Body of pancreas (tissue), 4 donors: ENCODE measurements around the gene STOML1. TPM values are rescaled to one million over a fixed set of nuclear protein-coding genes. Genes with fewer than 3 reads are reported as not detected.

Source experiments
- ATAC-seq: fragments of 150-250 bp; one replicate; pipeline ENCODE4 v1.9.1; 2016
- DNase-seq, 4 donors: peaks; one replicate each; pipeline ENCODE4 v3.0.0-alpha.2; 2019
- H3K27ac ChIP-seq, 4 donors: fragments of 200-600 bp; sonication (generic); 1 replicate in 3 of 4; 2 replicates in 1 of 4; pipeline versions ENCODE4 v1.5.1 to v1.6.1; 2016 to 2019; ENCODE audit warnings: mild to moderate bottlenecking in 1 of 4, mixed read lengths in 1 of 4, moderate library complexity in 1 of 4
- H3K27me3 ChIP-seq, 2 donors: fragments of 200-600 bp; sonication (generic); one replicate each; pipeline ENCODE4 v1.6.0; 2016; ENCODE audit warnings: mild to moderate bottlenecking in 1 of 2
- H3K36me3 ChIP-seq, 2 donors: fragments of 200-600 bp; sonication (generic); replicated peaks in 1 of 2; 2 replicates each; pipeline ENCODE4 v1.5.1; 2016; ENCODE audit warnings: low read depth in 2 of 2; ENCODE audit not compliant: insufficient read depth in 1 of 2
- H3K4me1 ChIP-seq: fragments of 200-600 bp; sonication (generic); one replicate; pipeline ENCODE4 v1.6.0; 2016
- H3K4me3 ChIP-seq, 2 donors: fragments of 200-600 bp; sonication (generic); 1 replicate in 1 of 2; 2 replicates in 1 of 2; pipeline ENCODE4 v1.5.1; 2016 to 2019
- H3K9me3 ChIP-seq, 3 donors: fragments of 200-600 bp; sonication (generic); 1 replicate in 2 of 3; 2 replicates in 1 of 3; pipeline ENCODE4 v1.5.1; 2016
- POLR2A ChIP-seq, 3 donors: fragments of 450-650 bp; IDR thresholded peaks; one replicate each; pipeline ENCODE4 v1.6.1; 2016; ENCODE audit warnings: antibody characterized with exemption in 3 of 3, mild to moderate bottlenecking in 2 of 3
- WGBS, 2 donors: methylation state at CpG; one replicate each; pipeline ENCODE4 v1.1.5; 2017; 5-methylcytosine and 5-hydroxymethylcytosine counted together
- intact Hi-C: fragments of 100-400 bp; cut with DNase I; formaldehyde crosslinking; loops from one replicate; pipeline ENCODE4 v1.15.1; 2023
- total RNA-seq, 2 donors: library from RNA; depleted of rRNA; stranded (reverse); fragments of >200 nt; gene quantifications; one replicate each; pipeline ENCODE4 v1.1.0, GENCODE V29; 2016
- TF ChIP-seq, protein P1 (sequence below), 7 experiments: fragments of 450-650 bp in 4 of 7; fragments of 200-600 bp in 3 of 7; sonication (generic) in 3 of 7; IDR thresholded peaks; one replicate each; pipeline ENCODE4 v1.5.1; 2016 to 2019; ENCODE audit warnings: antibody characterized with exemption in 7 of 7

STOML1 gene
- total RNA-seq, 2 donors from 2014 or later, result 6.0 to 10.2 TPM

- H3K9me3 ChIP-seq, result no peaks in the 10 kb centered on the region
- no peaks in the 10 kb centered on the region for H3K27me3 ChIP-seq
- intact Hi-C loops, result no loop called here
- H3K4me1 ChIP-seq, result no peaks in the 10 kb centered on the region
- ATAC-seq, result peak; percentile 26
- WGBS, 2 donors, result 74 to 88% methylated on average over 9 of the region's 9 CpGs
- H3K4me3 ChIP-seq, result no peak overlapping the region
- DNase-seq, result no peak
- peak overlapping the region in 1 of 4 donors; percentile 56 for H3K27ac ChIP-seq
- TF ChIP-seq POLR2A (IDR thresholded peaks at IDR 0.05), result no peak
- TF ChIP-seq, protein P1, sequence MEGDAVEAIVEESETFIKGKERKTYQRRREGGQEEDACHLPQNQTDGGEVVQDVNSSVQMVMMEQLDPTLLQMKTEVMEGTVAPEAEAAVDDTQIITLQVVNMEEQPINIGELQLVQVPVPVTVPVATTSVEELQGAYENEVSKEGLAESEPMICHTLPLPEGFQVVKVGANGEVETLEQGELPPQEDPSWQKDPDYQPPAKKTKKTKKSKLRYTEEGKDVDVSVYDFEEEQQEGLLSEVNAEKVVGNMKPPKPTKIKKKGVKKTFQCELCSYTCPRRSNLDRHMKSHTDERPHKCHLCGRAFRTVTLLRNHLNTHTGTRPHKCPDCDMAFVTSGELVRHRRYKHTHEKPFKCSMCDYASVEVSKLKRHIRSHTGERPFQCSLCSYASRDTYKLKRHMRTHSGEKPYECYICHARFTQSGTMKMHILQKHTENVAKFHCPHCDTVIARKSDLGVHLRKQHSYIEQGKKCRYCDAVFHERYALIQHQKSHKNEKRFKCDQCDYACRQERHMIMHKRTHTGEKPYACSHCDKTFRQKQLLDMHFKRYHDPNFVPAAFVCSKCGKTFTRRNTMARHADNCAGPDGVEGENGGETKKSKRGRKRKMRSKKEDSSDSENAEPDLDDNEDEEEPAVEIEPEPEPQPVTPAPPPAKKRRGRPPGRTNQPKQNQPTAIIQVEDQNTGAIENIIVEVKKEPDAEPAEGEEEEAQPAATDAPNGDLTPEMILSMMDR (IDR thresholded peaks at IDR 0.05), result no peak
- peaks cover 0 to 9% of the 10 kb centered on the region in 2 donors for H3K36me3 ChIP-seq
These were observed 46.9 kb upstream of the STOML1 start for GRCh38 chr15:74038707-74039655.

- intact Hi-C loops, result no loop called here
- 83% methylated on average over 21 of the region's 21 CpGs for WGBS, 2 donors
- ATAC-seq, result no peak
- Histone ChIP-seq H3K36me3 (peaks cover 0 to 11% of the 10 kb centered on the region in 2 donors), H3K4me1 (no peaks in the 10 kb centered on the region), H3K27me3 (no peaks in the 10 kb centered on the region), H3K27ac (no peak overlapping the region), H3K9me3 (no peaks in the 10 kb centered on the region), H3K4me3 (no peak overlapping the region)
- no peak for TF ChIP-seq POLR2A (IDR thresholded peaks at IDR 0.05)
- TF ChIP-seq, protein P1 (IDR thresholded peaks at IDR 0.05), result peak in 1 of 7 experiments; percentile 1
- no peak for DNase-seq
These were observed 45.3 kb upstream of the STOML1 start for GRCh38 chr15:74037171-74038117.

DNA sequence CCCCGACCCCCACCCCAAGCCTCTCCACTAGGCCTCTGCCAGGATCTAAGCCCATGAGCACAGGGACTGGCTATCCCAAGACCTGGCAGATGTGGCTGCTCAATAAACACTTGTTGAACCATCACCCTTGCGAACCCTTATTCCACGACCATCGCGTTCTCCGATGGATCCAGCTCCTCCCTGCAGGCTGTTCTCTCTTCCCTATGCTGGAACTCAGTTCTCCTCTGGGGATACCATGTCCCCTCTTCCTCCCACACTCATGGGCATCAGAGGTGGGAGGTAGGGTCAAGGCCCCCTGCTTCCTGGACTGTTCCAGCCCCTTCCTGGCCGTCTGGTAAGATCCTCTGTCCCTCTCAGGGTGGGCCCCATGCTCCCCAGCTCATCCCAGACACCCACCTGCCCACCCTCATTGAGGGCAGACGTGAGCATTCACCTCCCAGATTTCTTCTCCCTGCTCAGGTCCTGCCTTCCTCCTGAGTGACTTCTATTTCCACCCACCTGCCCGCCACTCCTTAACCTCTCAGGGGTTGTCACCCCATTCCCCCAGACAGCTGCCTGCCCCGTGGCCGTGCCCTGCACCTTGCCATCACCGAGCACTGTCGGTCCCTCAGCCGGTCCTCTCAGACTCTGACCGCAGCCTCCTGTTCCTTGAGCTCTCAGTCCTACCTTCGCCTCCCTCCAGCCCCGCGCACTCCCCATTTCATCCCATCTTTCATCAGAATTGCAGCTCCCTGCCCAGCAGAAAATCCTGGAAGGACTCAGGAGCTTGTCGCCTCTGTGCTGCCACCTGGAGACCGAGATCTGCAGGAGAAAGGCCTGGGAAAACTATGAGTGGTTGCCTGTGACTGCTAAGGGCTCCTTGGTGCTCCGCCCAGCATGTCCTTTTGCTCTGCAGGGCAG, 44.4 kb upstream of the STOML1 start:
- H3K27ac ChIP-seq, result no peak overlapping the region
- no peaks in the 10 kb centered on the region for H3K27me3 ChIP-seq
- WGBS, 2 donors, result 77 to 79% methylated on average over 18 to 21 of the region's 21 CpGs
- intact Hi-C loops, result no loop called here
- no peak for ATAC-seq
- DNase-seq, result peak in 3 of 4 donors; percentile 46 to 49 (median 48)
- H3K9me3 ChIP-seq, result no peaks in the 10 kb centered on the region
- H3K4me3 ChIP-seq, result no peak overlapping the region
- no peaks in the 10 kb centered on the region for H3K4me1 ChIP-seq
- H3K36me3 ChIP-seq, result peaks cover 0 to 11% of the 10 kb centered on the region in 2 donors
- no peak for TF ChIP-seq POLR2A (IDR thresholded peaks at IDR 0.05)
- TF ChIP-seq, protein P1 (IDR thresholded peaks at IDR 0.05), result peak in 5 of 7 experiments; percentile 6 to 31 (median 23)
